DOHH2 (cell line): Measurements from ENCODE around the gene SPAG16.

ENCODE experiments used
- EZH2phosphoT487 ChIP-seq: fragments of 200-600 bp; sonication (generic); IDR thresholded peaks from 2 replicates; pipeline ENCODE4 v1.6.1; 2017; ENCODE audit warnings: borderline replicate concordance, mild to moderate bottlenecking, antibody characterized with exemption, low read length, moderate library complexity, mixed read lengths
- TF ChIP-seq, protein P1 (sequence below): fragments of 200-600 bp; sonication (generic); IDR thresholded peaks from one replicate; pipeline ENCODE4 v1.5.1; 2014; ENCODE audit warnings: antibody characterized with exemption, mild to moderate bottlenecking, low read depth, low read length; ENCODE audit not compliant: poor library complexity, severe bottlenecking

DNA sequence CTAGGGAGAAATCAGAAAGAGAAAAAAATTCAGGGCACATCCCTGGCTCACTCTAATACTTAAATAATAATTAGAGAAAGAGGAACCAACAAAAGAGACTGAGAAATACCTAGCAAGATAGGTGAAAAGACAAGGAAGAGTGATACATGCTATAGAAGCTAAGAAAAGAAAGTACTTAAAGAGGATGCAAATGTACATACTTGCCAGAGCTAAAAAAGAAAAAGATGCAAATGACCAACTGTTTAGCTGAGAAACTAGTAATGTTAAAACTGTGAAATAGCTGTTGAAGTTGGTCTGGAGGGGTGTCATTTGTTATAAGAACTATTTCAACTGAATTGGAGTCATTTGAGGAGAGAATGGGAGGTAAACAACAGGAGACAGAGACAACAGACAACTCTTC is 412.2 kb downstream of the SPAG16 start:
- TF ChIP-seq, protein P1, sequence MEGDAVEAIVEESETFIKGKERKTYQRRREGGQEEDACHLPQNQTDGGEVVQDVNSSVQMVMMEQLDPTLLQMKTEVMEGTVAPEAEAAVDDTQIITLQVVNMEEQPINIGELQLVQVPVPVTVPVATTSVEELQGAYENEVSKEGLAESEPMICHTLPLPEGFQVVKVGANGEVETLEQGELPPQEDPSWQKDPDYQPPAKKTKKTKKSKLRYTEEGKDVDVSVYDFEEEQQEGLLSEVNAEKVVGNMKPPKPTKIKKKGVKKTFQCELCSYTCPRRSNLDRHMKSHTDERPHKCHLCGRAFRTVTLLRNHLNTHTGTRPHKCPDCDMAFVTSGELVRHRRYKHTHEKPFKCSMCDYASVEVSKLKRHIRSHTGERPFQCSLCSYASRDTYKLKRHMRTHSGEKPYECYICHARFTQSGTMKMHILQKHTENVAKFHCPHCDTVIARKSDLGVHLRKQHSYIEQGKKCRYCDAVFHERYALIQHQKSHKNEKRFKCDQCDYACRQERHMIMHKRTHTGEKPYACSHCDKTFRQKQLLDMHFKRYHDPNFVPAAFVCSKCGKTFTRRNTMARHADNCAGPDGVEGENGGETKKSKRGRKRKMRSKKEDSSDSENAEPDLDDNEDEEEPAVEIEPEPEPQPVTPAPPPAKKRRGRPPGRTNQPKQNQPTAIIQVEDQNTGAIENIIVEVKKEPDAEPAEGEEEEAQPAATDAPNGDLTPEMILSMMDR, result no peak
- no peak for TF ChIP-seq EZH2phosphoT487
